Cardiac muscle cell (in vitro differentiated cells and primary cell): ENCODE results near the gene GPLD1. TPM values are rescaled to one million over a fixed set of nuclear protein-coding genes. Genes with fewer than 3 reads are reported as not detected.

Source experiments
- DNase-seq, 2 donors: peaks; one replicate each; pipeline versions ENCODE4 v3.0.0 to v3.0.0-alpha.2; 2010 to 2017; ENCODE audit warnings: low read depth in 1 of 2, low spot score in 1 of 2
- H3K27ac ChIP-seq: fragments of 200-600 bp; sonication (generic); 2 replicates; pipeline ENCODE4 v1.5.1; 2016
- H3K27me3 ChIP-seq: fragments of 200-600 bp; sonication (generic); 2 replicates; pipeline ENCODE4 v1.6.0; 2016; ENCODE audit warnings: control low read depth
- H3K36me3 ChIP-seq: fragments of 200-600 bp; sonication (generic); 2 replicates; pipeline ENCODE4 v1.5.1; 2016; ENCODE audit warnings: control low read depth
- H3K4me1 ChIP-seq: fragments of 200-600 bp; sonication (generic); 2 replicates; pipeline ENCODE4 v1.8.1; 2017; ENCODE audit warnings: low read depth, mild to moderate bottlenecking, mixed run types
- H3K4me3 ChIP-seq: fragments of 200-600 bp; sonication (generic); 2 replicates; pipeline ENCODE4 v1.5.1; 2016; ENCODE audit warnings: mild to moderate bottlenecking
- H3K9me3 ChIP-seq: fragments of 200-600 bp; sonication (generic); 2 replicates; pipeline ENCODE4 v1.5.1; 2017; ENCODE audit warnings: low read depth, mild to moderate bottlenecking, control low read depth
- CTCF ChIP-seq: IDR thresholded peaks from 2 replicates; pipeline ENCODE4 v1.5.1; 2012; ENCODE audit warnings: low read depth, mild to moderate bottlenecking, low read length
- polyA plus RNA-seq: library from polyadenylated mRNA; unstranded; fragments of >200 nt; fragmentation: Nextera tagmentation; extraction: Ambion mirVana; gene quantifications from 2 replicates; pipeline ENCODE4 v1.2.1, GENCODE V29; 2016
- total RNA-seq: library from RNA; depleted of rRNA; stranded (reverse); fragments of >200 nt; gene quantifications from 2 replicates; pipeline ENCODE4 v1.2.3, GENCODE V29; 2016

The GPLD1 gene
- total and polyA plus RNA-seq, 2 experiments from 2014 or later = 0.39 to 4.8 TPM

DNA sequence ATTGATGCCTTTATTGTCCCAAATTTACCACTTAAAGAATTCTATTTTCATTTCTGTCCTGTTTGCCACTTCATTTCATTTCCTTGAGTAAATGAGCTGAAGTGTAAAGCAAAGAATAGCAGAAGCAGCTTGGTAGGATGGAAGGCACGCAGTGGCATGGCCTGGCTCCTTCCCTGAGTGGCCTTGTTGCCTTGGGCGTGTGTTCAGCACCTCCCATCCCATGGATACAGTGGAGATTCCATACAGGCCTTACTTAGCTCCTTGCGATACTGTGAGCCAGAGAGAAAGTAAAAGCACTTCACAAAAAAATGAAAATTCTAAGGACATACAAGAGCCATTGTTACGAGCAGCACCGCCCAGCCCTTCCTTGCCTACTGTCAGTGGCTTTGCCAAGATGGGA, 45.0 kb upstream of the GPLD1 start:
- Histone ChIP-seq H3K36me3 (no peaks in the 10 kb centered on the region), H3K27me3 (no peaks in the 10 kb centered on the region), H3K4me1 (no peaks in the 10 kb centered on the region), H3K4me3 (no peak overlapping the region), H3K27ac (no peak overlapping the region), H3K9me3 (no peaks in the 10 kb centered on the region)
- DNase-seq = no peak
- no peak for TF ChIP-seq CTCF

DNA sequence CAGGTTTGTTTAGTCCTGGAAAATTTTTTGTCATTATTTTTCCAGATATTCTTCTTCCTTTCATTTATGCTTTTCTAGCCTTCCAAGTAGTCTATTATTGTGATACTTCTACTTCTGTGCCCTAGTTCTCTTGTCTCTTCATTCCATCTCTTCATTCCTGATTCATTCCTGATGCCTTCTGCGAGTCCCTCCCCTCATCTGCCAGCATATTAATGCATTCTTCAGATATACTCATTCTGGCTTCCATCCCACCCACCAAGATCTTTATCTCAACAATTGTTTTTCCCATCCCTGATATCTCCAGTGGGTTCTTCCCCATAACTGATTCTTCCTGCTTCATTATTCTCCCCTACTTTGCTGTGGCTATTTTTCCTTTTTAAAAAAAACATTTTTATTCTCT, 40.6 kb upstream of the GPLD1 start:
- H3K9me3 ChIP-seq = no peaks in the 10 kb centered on the region
- H3K4me1 ChIP-seq = no peaks in the 10 kb centered on the region
- no peak overlapping the region for H3K27ac ChIP-seq
- H3K4me3 ChIP-seq = no peak overlapping the region
- no peak for TF ChIP-seq CTCF
- no peak for DNase-seq
- H3K36me3 ChIP-seq = no peaks in the 10 kb centered on the region
- no peaks in the 10 kb centered on the region for H3K27me3 ChIP-seq

DNA sequence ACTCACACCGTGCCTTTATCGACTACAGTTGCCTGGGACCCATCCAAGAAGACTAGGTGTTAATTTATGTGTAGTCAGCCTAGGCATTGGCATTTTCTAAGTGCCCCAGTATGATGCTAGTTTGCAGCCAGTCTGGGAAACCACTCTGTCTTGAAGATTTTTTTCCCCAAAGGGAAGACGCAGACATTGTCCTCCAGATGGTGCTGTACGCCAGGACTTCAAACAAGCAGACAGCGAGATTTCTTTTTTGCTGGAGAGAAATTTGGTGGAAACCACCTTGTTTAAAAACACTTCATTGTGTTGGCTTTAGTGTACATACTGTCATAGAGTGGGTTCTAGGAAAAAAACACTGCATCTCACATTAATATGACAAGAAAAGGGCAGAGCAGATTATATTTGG, 35.4 kb upstream of the GPLD1 start:
- H3K36me3 ChIP-seq = no peaks in the 10 kb centered on the region
- no peaks in the 10 kb centered on the region for H3K9me3 ChIP-seq
- DNase-seq = peak; percentile 58 to 71
- TF ChIP-seq CTCF = peak; percentile 56
- H3K27ac ChIP-seq = no peak overlapping the region
- H3K27me3 ChIP-seq = no peaks in the 10 kb centered on the region
- H3K4me3 ChIP-seq = no peak overlapping the region
- H3K4me1 ChIP-seq = peaks cover 3% of the 10 kb centered on the region

- H3K36me3 ChIP-seq = no peaks in the 10 kb centered on the region
- no peak for TF ChIP-seq CTCF
- no peak overlapping the region for H3K4me3 ChIP-seq
- no peak for DNase-seq
- H3K27me3 ChIP-seq = no peaks in the 10 kb centered on the region
- no peaks in the 10 kb centered on the region for H3K9me3 ChIP-seq
- H3K27ac ChIP-seq = no peak overlapping the region
- peaks cover 3% of the 10 kb centered on the region for H3K4me1 ChIP-seq
Observed at GRCh38 chr6:24524329-24524728, 35.0 kb upstream of the GPLD1 start.

DNA sequence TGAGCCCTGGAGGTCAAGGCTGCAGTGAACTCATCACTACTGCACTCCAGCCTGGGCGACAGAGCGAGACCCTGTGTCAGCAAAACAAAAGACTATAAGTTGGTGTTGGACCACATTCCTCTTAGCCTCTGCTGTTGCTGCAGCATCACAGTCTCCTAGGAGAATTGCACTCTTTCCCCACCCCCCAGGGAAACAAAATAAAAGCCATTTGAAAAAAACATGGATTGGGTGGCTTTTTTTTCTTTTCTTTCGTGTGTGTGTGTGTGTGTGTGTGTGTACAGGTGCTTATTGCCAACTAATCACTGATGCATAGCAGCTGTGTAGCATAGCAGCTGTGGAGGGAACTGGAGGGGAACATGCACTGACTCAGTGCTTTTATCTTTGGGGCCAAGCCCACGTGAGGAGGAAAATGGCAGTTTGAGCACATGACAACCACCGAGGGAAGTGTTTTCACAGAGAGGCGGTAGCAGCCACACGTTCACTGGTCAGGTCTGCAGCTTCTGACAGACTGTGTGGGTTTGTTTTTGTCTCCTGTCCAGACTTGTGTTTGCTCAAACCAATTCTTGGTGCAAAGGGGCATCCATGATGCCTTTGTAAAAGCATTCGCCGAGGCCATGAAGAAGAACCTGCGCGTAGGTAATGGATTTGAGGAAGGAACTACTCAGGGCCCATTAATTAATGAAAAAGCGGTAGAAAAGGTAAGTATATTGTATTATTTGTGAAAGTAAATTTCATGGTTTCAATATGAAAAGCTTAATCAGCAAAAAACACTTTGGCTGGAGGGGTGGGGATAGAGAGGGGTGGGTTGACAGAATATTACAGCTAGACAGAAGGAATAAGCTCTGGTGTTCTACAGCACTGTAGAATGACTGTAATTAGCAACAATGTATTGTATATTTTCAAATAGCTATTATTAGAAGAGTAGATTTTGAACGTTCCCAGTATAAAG, 33.1 kb upstream of the GPLD1 start:
- Histone ChIP-seq H3K27me3 (no peaks in the 10 kb centered on the region), H3K4me3 (no peak overlapping the region), H3K9me3 (no peaks in the 10 kb centered on the region), H3K27ac (no peak overlapping the region), H3K4me1 (peaks cover 3% of the 10 kb centered on the region), H3K36me3 (no peaks in the 10 kb centered on the region)
- DNase-seq = peak in 1 of 2 donors; percentile 36
- no peak for TF ChIP-seq CTCF
